ENCODE measurements around the gene OGDH. TPM values are rescaled to one million over a fixed set of nuclear protein-coding genes. Genes with fewer than 3 reads are reported as not detected.
A peak's percentile ranks its signal among the peaks of the same experiment; 100 is the strongest.

Gene OGDH
- total RNA-seq, 3 donors from 2014 or later = 45.7 to 67.5 (median 46.2) TPM

DNA sequence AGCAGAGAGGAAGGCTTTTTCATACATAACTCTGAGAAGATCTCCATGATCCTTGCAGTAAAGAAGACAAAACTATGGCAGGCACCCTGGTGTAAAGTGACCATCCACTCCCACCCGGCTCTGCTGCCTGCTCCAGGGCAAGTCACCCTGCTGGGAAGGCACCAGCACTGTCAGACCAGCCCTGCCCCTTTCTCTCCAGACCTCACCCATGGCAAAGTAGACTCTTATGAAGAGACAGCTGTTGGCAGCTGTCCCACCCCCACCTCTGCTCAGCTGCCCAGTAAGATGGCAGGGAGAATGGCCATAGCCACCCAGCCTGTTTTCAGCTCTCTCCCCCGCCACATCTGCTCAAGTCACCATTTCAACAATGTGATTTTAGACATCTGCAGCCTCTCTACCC, 133.6 kb downstream of the OGDH start:
- no peak for DNase-seq (ENCODE audit: low spot score in 2 of 2)

DNA sequence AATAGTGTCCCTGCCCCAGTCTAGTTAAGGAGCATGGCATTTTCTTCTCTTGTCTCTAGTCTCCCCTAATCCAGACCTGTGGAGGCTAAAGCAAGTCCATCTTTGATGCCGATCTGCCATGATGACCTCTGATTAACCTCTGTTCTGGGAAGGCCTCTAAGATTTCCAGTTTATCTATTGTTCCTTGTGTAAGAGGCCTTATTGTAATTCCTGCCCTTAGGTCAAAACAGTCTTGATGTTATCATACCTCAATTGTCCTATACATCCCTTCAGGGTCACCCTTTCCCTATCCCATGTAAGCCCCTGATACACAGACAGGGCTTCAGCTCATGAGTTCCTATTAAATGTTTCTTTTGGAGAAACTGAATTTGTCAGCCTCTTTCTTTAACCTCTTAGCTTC, 137.3 kb downstream of the OGDH start:
- no peaks in the 10 kb centered on the region for H3K27me3 ChIP-seq
- H3K4me1 ChIP-seq = no peaks in the 10 kb centered on the region
- TF ChIP-seq POLR2A (IDR thresholded peaks at IDR 0.05) (no peak), POLR2AphosphoS5 (IDR thresholded peaks at IDR 0.05) (no peak)
- TF ChIP-seq, protein P1, sequence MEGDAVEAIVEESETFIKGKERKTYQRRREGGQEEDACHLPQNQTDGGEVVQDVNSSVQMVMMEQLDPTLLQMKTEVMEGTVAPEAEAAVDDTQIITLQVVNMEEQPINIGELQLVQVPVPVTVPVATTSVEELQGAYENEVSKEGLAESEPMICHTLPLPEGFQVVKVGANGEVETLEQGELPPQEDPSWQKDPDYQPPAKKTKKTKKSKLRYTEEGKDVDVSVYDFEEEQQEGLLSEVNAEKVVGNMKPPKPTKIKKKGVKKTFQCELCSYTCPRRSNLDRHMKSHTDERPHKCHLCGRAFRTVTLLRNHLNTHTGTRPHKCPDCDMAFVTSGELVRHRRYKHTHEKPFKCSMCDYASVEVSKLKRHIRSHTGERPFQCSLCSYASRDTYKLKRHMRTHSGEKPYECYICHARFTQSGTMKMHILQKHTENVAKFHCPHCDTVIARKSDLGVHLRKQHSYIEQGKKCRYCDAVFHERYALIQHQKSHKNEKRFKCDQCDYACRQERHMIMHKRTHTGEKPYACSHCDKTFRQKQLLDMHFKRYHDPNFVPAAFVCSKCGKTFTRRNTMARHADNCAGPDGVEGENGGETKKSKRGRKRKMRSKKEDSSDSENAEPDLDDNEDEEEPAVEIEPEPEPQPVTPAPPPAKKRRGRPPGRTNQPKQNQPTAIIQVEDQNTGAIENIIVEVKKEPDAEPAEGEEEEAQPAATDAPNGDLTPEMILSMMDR (IDR thresholded peaks at IDR 0.05) = no peak
- H3K36me3 ChIP-seq = no peaks in the 10 kb centered on the region
- no peak overlapping the region for H3K4me3 ChIP-seq
- peak overlapping the region in 1 of 2 donors; percentile 23 for H3K27ac ChIP-seq
- intact Hi-C loops (cut with DNase I; ENCODE audit: low total_unique reads) = no loop called here
- H3K9me3 ChIP-seq = no peaks in the 10 kb centered on the region
- no peak for DNase-seq (ENCODE audit: low spot score in 2 of 2)

More for the DNA sequence above, 133.6 kb downstream of the OGDH start:
- Histone ChIP-seq H3K27ac (no peak overlapping the region), H3K36me3 (no peaks in the 10 kb centered on the region), H3K9me3 (no peaks in the 10 kb centered on the region), H3K27me3 (no peaks in the 10 kb centered on the region), H3K4me3 (no peak overlapping the region), H3K4me1 (no peaks in the 10 kb centered on the region)
- intact Hi-C loops (cut with DNase I; ENCODE audit: low total_unique reads) = no loop called here
- TF ChIP-seq, protein P1 (IDR thresholded peaks at IDR 0.05) = no peak
- no peak for TF ChIP-seq POLR2A (IDR thresholded peaks at IDR 0.05)
- TF ChIP-seq POLR2AphosphoS5 (IDR thresholded peaks at IDR 0.05) = no peak

DNA sequence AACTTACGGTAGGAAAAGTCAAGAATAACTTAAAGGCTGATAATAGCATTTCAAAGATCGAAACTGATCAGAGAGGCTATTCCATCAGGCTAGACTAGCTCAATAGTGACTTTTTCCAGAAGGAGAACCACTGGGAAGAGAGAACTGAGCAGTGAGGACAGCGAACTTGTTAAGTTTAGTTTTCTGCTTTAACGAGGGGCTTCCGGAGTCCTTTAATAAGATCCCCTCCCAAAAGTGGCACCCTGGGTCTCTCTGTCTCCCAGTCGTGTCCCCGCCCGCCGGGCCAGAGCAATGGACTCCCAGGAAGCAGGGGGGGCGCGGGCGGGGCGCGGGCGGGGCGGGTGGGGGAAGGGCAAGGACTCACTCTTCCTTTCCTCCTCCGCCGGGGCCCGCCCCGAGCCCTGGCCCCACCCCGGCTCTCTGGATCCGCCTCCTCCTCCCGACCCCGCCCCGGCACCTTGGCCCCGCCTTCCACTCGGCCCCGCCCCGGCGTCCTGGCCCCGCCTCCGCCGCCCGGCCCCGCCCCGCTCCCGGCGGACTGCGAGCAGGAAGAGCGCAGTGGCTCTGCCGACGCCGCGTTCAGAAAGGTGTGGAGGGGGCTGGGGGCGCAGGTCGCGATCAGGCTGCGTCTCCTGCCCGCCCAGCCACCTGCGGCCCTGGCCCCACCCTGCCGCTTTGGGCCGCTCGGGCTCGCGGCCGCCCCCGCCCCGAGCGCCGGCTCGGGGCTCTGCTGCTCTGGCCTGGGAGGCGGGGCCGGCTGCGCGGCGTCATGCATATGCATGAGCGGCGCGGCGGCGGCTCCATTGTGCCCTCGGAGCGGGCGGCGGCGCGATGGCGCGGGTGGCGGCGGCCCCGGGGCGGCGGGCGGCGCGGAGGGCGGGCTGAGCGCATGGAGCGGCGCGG, 141.9 kb downstream of the OGDH start, which contains the start of gene ZMIZ2:
Gene ZMIZ2, plus strand, starts transcription at position 803 of the 903 bp plus-strand sequence. CDS start 7,403 bp downstream, outside the sequence.
- TF ChIP-seq POLR2AphosphoS5 (IDR thresholded peaks at IDR 0.05) = peak in 2 of 3 donors; percentile 50 to 64
- no peak for TF ChIP-seq POLR2A (IDR thresholded peaks at IDR 0.05)
- TF ChIP-seq, protein P1 (IDR thresholded peaks at IDR 0.05) = no peak
- no peaks in the 10 kb centered on the region for H3K27me3 ChIP-seq
- H3K36me3 ChIP-seq = no peaks in the 10 kb centered on the region
- intact Hi-C loops (cut with DNase I; ENCODE audit: low total_unique reads) = no loop called here
- H3K4me3 ChIP-seq = peak within 1 kb of the TSS; percentile 87 to 91 (median 89)
- H3K9me3 ChIP-seq = no peaks in the 10 kb centered on the region
- peak within 1 kb of the TSS; percentile 96 to 99 for H3K27ac ChIP-seq
- peak; percentile 84 to 94 for DNase-seq (ENCODE audit: low spot score in 2 of 2)
- H3K4me1 ChIP-seq = peaks cover 0 to 12% of the 10 kb centered on the region in 2 donors

DNA sequence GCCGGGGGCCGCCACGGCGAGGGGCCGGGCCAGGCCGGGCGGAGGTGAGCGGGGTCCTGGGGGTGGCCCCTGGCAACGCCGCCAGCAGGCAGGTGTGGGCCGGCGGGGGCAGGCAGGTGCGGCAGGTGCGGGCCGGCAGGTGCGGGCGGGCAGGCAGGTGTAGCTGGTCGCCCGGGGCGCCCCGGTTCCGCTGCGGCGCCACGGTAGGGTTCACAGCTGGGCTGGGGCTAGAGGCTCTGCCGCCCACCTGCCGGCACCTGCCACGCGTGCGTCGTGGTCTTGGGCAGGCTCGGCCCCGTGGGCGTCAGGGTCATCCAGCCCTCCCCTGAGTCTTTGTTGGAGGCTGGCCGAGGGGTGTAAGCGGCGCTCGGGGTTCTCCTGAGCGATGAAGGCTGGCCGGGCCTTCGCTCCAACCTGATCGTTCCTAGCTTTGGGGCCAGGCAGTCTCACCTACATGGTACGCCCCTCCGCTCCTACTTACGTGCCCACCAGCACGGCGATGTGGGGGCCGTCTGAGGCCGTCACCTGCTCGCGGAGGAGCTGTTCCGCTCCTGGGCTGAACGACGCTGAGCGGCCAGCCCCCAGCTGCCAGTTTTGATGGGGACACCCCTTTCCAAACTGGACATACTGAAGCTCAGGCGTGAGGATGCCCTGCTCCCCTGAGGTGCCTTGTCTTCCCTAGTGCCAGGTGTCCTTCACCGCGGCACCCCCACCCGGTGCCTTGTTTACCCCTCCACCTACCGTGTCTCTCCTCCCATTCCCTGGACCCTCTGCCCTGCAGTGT, 142.7 kb downstream of the OGDH start:
- Histone ChIP-seq H3K4me3 (peak overlapping the region; percentile 87 to 91 (median 89)), H3K27me3 (no peaks in the 10 kb centered on the region), H3K27ac (peak overlapping the region; percentile 96 to 99), H3K9me3 (no peaks in the 10 kb centered on the region), H3K4me1 (peaks cover 0 to 12% of the 10 kb centered on the region in 2 donors), H3K36me3 (no peaks in the 10 kb centered on the region)
- intact Hi-C loops (cut with DNase I; ENCODE audit: low total_unique reads) = no loop called here
- no peak for TF ChIP-seq POLR2AphosphoS5 (IDR thresholded peaks at IDR 0.05)
- TF ChIP-seq, protein P1 (IDR thresholded peaks at IDR 0.05) = no peak
- no peak for DNase-seq (ENCODE audit: low spot score in 2 of 2)

Measured in breast epithelium (tissue), 4 donors.